HG02759 (cell line): ENCODE measurements around the gene PKP2.

Source experiments
- ATAC-seq: cut with Tn5 transposase; IDR thresholded peaks from one replicate; pipeline ENCODE4 v1.9.1; 2021; ENCODE audit warnings: mild to moderate bottlenecking, moderate library complexity; ENCODE audit not compliant: unreplicated experiment

PKP2 gene

GRCh38 chr12:32819424-32819823, 77.2 kb downstream of the PKP2 start:
- no peak for ATAC-seq

GRCh38 chr12:32811686-32812392, 84.7 kb downstream of the PKP2 start:
- ATAC-seq = no peak

- no peak for ATAC-seq
These were observed 86.7 kb downstream of the PKP2 start for GRCh38 chr12:32809846-32810245.

- no peak for ATAC-seq
These were observed 87.4 kb downstream of the PKP2 start for GRCh38 chr12:32809196-32809595.

GRCh38 chr12:32804301-32804700, 92.3 kb downstream of the PKP2 start:
- no peak for ATAC-seq

- ATAC-seq = no peak
These were observed 95.2 kb downstream of the PKP2 start for GRCh38 chr12:32801269-32801980.

GRCh38 chr12:32794281-32794680, 102.3 kb downstream of the PKP2 start:
- ATAC-seq = no peak

GRCh38 chr12:32789916-32790315, 106.7 kb downstream of the PKP2 start:
- ATAC-seq = no peak

GRCh38 chr12:32789446-32789845, 107.1 kb downstream of the PKP2 start:
- ATAC-seq = no peak

- no peak for ATAC-seq
These were observed 108.2 kb downstream of the PKP2 start for GRCh38 chr12:32788405-32788804.

GRCh38 chr12:32785557-32785956, 111.0 kb downstream of the PKP2 start:
- ATAC-seq = no peak

- no peak for ATAC-seq
These were observed 113.5 kb downstream of the PKP2 start for GRCh38 chr12:32783029-32783428.

- no peak for ATAC-seq
These were observed 116.5 kb downstream of the PKP2 start for GRCh38 chr12:32780071-32780470.

GRCh38 chr12:32777691-32778175, 118.8 kb downstream of the PKP2 start:
- ATAC-seq = no peak

GRCh38 chr12:32777159-32777558, 119.4 kb downstream of the PKP2 start:
- ATAC-seq = no peak

- no peak for ATAC-seq
These were observed 120.3 kb downstream of the PKP2 start for GRCh38 chr12:32776258-32776657.

- no peak for ATAC-seq
These were observed 122.9 kb downstream of the PKP2 start for GRCh38 chr12:32773691-32774090.

- ATAC-seq = no peak
These were observed 126.4 kb downstream of the PKP2 start for GRCh38 chr12:32770141-32770540.

GRCh38 chr12:32768518-32768917, 128.1 kb downstream of the PKP2 start:
- no peak for ATAC-seq

GRCh38 chr12:32765906-32766305, 130.7 kb downstream of the PKP2 start:
- no peak for ATAC-seq

GRCh38 chr12:32761716-32762115, 134.9 kb downstream of the PKP2 start:
- peak; percentile 57 for ATAC-seq

GRCh38 chr12:32757157-32757556, 139.4 kb downstream of the PKP2 start:
- ATAC-seq = no peak
